DMS53 (cell line): ENCODE data around the gene GCGR.

ENCODE experiments used
- DNase-seq: peaks from one replicate; lab custom pipeline; 2025; lab: John Stamatoyannopoulos, UW

GCGR gene

GRCh38 chr17:81811705-81812570 is 8.0 kb downstream of the GCGR start:
- no peak for DNase-seq

DNA sequence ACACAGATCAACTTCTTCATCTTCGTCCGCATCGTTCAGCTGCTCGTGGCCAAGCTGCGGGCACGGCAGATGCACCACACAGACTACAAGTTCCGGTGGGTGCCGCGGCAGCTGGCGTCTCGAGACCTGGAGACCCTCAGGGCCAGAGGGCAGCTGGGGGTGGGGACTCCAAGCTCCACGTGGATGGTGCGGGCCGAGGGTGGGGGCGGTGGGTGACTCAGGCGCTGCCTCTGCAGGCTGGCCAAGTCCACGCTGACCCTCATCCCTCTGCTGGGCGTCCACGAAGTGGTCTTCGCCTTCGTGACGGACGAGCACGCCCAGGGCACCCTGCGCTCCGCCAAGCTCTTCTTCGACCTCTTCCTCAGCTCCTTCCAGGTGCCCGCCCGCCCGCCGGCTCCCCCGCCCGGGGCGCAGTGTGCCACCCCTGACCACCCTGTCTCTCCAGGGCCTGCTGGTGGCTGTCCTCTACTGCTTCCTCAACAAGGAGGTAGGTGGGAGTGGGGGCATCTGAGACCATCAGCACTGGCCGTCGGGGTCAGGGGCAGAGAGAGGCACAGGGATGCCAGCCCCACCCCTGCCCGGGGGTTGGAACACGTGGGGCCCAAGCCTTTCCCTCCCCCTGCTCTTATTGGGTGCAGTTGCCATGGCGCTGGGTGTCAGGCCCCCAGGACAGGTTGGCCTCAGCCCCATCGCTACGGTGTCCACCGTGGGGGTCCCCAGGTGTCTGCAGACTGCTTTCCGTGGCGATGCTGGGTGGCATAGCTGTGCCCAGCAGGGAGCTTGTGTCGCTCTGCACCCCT is 8.8 kb downstream of the GCGR start:
- no peak for DNase-seq

- no peak for DNase-seq
These were observed 9.4 kb downstream of the GCGR start for GRCh38 chr17:81813371-81813684.

DNA sequence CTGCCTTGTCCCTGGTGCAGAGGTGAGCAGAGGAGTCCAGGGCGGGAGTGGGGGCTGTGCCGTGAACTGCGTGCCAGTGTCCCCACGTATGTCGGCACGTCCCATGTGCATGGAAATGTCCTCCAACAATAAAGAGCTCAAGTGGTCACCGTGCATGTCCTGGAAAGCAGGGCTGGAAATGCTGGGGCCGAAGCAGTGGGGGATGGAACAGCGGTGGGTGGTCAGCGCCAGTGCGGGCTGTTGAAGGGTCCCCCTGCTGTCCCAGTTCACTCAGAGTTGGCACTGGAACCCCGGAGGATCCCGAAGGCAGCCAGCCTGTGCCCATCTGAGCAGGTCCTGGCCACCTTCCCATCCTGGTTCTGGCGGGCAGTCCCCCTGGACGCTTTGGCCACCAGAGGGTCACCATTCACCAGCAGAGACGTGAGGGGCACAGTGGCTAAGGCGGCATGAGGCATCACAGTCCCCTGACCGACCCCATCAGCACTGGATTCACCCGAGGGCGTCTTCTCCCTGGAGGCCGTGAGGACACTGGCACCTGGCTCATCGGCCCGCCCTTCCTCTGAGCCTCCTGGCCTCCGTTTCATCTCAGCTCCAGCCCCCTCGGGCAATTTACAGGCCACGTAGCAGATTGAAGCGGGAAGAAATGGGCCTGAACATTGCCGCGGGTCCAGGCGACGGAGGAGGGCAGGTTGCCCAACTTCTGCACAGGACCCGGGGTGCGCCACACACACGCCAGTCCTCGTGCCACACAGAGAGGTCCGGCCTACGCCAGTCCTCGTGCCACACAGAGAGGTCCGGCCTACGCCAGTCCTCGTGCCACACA is 10.1 kb downstream of the GCGR start:
- DNase-seq: no peak

DNA sequence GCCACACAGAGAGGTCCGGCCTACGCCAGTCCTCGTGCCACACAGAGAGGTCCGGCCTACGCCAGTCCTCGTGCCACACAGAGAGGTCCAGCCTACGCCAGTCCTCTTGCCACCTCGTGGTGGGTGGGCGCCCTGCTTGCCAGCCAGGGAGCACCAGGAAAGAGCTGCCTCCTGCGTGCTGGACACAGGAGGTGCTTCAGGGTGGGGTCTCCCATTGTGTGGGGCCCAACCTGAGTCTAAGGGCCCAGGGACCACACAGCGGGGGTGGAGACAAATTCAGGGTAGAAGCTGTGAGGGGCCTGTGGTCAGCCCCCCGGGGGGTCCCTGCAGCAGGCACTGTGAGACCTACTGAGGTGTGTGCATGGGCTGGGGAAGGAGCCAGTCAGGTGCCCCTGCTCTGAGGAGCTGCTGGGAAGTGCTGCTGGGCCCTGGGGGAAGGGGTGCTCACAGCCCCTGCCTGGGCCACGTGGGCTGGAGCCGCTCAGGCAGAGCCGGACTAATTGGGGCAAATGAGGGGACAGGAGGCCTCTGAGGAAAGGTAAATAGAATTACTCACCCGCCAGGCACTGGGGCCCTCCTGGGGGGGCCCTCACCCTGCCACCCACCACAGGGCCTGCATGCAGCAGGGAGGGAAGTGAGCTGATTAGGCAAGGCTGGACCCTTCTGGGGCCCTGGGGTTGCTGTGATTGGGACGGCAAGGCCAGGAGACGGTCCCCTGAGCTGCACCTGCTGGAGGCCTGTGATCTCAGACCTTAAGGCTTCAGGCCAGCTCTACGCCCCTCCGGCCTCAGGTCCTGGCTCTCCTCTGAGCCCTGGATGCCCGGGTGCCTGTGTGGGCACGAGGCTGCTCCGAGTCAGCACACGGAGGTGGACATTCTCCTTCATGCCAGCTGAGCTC is 11.0 kb downstream of the GCGR start:
- DNase-seq: no peak

DNA sequence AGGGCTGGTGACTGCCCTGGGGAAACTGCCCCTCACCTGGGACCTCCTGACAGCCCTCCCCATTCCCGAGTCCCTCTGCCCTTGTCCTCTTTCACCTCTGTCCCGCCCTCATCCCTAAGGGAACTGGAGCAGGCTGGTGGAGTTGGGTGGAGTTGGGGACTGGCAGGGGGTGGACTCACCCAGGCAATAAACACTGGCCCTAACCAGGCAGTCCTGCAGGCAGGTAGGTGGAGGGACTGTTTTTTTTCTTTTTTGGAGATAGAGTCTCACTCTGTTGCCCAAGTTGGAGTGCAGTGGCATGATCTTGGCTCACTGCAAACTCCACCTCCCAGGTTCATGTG is 11.7 kb downstream of the GCGR start:
- no peak for DNase-seq

GRCh38 chr17:81817758-81818147 is 13.8 kb downstream of the GCGR start:
- DNase-seq: no peak

DNA sequence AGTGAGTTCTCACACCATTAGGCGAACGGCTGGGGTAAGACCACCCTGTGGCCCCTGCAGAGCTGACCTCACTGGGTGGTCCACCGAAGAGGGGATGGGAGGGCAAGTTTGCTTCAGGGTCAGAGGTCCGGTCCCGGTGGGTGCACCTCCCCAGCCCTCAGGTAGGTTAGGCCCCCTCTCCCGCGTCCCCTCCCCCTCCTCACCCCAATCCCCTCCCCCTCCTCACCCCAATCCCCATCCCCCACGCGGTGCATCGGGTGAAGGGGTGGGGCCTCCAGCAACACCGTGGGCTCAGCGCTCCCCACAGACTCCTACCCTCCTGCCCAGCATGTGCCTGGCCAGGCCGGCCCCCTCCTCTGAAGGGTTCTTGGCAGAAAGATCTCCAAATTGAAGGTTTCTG is 15.8 kb downstream of the GCGR start:
- no peak for DNase-seq

DNA sequence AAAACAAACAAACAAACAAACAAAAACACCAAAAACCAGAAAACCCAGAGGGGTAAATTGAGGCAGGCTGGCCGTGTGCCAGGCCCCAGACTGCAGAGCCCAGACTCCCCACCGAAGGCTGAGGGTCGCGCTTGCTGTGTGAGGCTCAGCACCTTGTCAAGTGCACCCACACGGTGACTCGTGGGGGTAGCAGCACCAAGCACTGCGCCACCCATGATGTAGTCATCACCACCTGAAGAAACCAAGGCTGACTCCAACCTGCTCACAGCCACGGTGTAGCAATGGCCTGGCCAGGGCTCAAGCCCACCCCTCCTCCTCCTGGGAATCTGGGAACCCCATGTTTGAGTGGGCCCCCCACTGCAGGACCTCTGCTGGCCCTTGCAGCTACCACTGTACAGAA is 17.2 kb downstream of the GCGR start:
- peak; percentile 57 for DNase-seq

DNA sequence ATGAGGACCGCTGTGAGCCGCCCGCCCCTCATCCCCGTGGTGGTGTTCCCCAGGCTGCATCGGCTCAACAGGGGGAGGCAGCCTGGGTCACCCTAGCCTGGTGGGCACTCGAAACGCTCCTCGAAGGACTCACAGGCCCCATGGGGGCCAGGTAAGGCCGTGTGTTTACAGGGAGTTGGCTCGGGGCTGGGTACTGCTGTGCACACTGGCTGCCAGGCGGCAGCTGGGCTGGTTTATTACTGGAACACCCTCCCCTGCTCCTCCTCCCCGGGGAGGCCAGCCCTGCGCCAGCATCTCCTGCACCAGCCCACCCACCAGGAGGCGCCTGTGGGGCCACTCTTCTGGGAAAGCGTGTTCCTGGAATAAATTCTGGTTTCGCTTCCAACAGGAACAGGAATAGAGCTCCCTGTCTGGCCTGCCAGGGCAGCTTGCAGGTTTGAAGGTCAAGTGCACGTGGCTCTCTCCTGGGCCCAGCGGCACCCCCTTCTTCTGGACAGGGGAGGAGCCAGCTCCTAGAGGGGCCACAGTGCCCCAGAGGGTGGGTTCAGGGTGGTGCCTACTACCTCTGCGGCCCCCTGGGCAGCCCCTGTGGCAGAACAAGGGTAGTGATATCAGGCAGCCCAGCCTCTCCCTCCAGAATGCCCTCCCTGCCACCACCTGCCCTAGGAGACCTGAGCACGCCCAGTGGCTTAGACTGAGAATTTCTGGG is 17.8 kb downstream of the GCGR start:
- peak; percentile 97 for DNase-seq

DNA sequence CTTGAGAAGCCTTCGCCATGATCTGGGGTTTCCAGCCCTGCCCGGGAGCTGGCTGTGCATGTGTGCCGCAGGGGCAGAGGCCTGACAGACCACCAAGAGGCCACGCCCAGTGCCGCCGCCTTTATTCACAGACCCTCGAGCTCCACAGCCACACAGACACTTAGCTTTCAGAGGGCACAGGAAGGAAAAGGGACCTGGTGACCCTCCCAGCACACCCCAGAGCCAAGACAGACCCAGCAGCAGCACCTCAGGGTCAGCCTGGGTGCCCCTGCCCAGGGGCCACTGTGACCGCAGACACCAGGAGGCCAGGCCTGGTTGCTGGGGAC is 18.3 kb downstream of the GCGR start:
- no peak for DNase-seq

GRCh38 chr17:81822996-81823819 is 19.3 kb downstream of the GCGR start:
- no peak for DNase-seq

- DNase-seq: no peak
These were observed 20.0 kb downstream of the GCGR start for GRCh38 chr17:81823820-81824550.

- no peak for DNase-seq
These were observed 20.6 kb downstream of the GCGR start for GRCh38 chr17:81824595-81824994.

GRCh38 chr17:81825841-81826466 is 22.0 kb downstream of the GCGR start:
- DNase-seq: no peak

- no peak for DNase-seq
These were observed 24.7 kb downstream of the GCGR start for GRCh38 chr17:81828656-81829055.

DNA sequence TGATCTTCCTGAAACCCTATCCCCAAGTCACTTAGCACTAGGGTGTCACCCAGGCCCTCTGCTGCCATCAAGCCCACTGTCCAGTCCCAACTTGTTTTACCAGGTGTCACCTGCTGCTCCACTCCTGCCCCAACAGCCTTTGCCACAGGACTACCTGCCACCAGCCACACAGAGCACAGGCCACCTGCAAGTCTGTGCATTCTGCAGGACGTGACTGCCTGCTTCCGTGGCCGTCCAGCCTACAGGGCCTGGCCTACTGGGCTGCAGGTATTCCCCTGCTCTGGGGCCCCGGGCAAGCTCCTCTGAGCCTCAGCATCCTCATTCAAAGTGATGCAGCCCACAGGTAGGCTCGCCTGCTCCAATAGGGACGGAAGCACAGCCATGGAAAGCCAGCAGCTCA is 25.9 kb downstream of the GCGR start:
- DNase-seq: no peak

DNA sequence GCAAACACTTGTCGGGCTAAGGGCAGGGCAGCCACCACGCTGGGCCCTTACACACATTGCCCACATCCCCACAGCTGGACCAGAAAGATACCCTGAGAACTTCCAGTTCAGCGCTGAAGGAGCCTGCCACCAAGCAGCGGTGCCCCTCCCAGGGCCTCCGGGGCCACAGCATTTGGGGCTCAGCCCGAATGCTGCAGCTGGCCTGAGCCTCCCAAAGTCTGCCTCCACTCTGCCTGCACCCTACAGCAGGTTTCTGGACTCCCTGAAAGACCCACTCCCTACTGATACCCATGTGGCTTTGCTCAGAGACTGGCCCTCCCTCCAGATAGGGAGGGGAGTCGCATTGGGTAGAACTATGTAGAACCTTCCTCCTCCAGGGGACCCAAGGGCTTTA is 27.6 kb downstream of the GCGR start:
- DNase-seq: no peak

- no peak for DNase-seq
These were observed 28.1 kb downstream of the GCGR start for GRCh38 chr17:81831957-81832607.
